ENCODE results near the gene NIPSNAP3A. TPM values are rescaled to one million over a fixed set of nuclear protein-coding genes. Genes with fewer than 3 reads are reported as not detected.

Gene NIPSNAP3A
- total and polyA plus RNA-seq, 11 donors = 14.9 to 37.0 (median 22.9) TPM

Other genes starting within 250 kb of the NIPSNAP3A start
- not detected for gene OR13F1, start 243.4 kb upstream of the NIPSNAP3A start, total RNA-seq
- gene OR13F1, start 243.4 kb upstream of the NIPSNAP3A start, polyA plus RNA-seq = not detected
- not detected for gene OR13C4, start 220.5 kb upstream of the NIPSNAP3A start, total RNA-seq
- not detected for gene OR13C4, start 220.5 kb upstream of the NIPSNAP3A start, polyA plus RNA-seq
- gene OR13C3, start 210.8 kb upstream of the NIPSNAP3A start, total RNA-seq = not detected
- not detected for gene OR13C3, start 210.8 kb upstream of the NIPSNAP3A start, polyA plus RNA-seq
- gene OR13C8, start 178.5 kb upstream of the NIPSNAP3A start, total RNA-seq = not detected
- gene OR13C8, start 178.5 kb upstream of the NIPSNAP3A start, polyA plus RNA-seq = not detected
- not detected for gene OR13C5, start 148.3 kb upstream of the NIPSNAP3A start, total RNA-seq
- gene OR13C5, start 148.3 kb upstream of the NIPSNAP3A start, polyA plus RNA-seq = not detected
- under 1 TPM in 1 of 9 donors, not detected in 8; 0.25 TPM for gene OR13C2, start 142.1 kb upstream of the NIPSNAP3A start, total RNA-seq
- gene OR13C2, start 142.1 kb upstream of the NIPSNAP3A start, polyA plus RNA-seq = not detected
- gene OR13C9, start 129.5 kb upstream of the NIPSNAP3A start, total RNA-seq = not detected
- gene OR13C9, start 129.5 kb upstream of the NIPSNAP3A start, polyA plus RNA-seq = not detected
- gene OR13D1, start 53.2 kb upstream of the NIPSNAP3A start, total RNA-seq = not detected
- gene OR13D1, start 53.2 kb upstream of the NIPSNAP3A start, polyA plus RNA-seq = not detected
- gene NIPSNAP3B, start 16.4 kb downstream of the NIPSNAP3A start, total RNA-seq = 10 to 100 TPM; 20.0 to 41.3 (median 29.0) TPM
- 10 to 100 TPM; 11.8 to 16.6 TPM for gene NIPSNAP3B, start 16.4 kb downstream of the NIPSNAP3A start, polyA plus RNA-seq
- gene ABCA1, start 180.5 kb downstream of the NIPSNAP3A start, total RNA-seq = 10 to 100 TPM in 6 of 9 donors, 1 to 10 TPM in 3; 5.2 to 45.3 (median 12.0) TPM
- 1 to 10 TPM; 2.1 to 4.4 TPM for gene ABCA1, start 180.5 kb downstream of the NIPSNAP3A start, polyA plus RNA-seq

Measured in heart left ventricle (tissue), 11 donors.